Transverse colon (tissue), 4 donors: ENCODE measurements around the gene ADCY4. TPM values are rescaled to one million over a fixed set of nuclear protein-coding genes. Genes with fewer than 3 reads are reported as not detected.

Source experiments
- DNase-seq: peaks from one replicate; pipeline ENCODE4 v3.0.0-alpha.2; 2019
- H3K27ac ChIP-seq, 4 donors: fragments of 200-600 bp; sonication (generic); 2 replicates each; pipeline ENCODE4 v1.5.1; 2016 to 2018; ENCODE audit warnings: inconsistent platforms in 4 of 4
- H3K27me3 ChIP-seq: fragments of 200-600 bp; sonication (generic); 2 replicates; pipeline ENCODE4 v1.5.1; 2017; ENCODE audit warnings: inconsistent platforms
- H3K36me3 ChIP-seq, 4 donors: fragments of 200-600 bp; sonication (generic); 2 replicates each; pipeline ENCODE4 v1.5.1; 2017 to 2019; ENCODE audit warnings: inconsistent platforms in 4 of 4
- H3K4me1 ChIP-seq, 4 donors: fragments of 200-600 bp; sonication (generic); 2 replicates each; pipeline ENCODE4 v1.5.1; 2017 to 2020; ENCODE audit warnings: inconsistent platforms in 4 of 4
- H3K4me3 ChIP-seq, 4 donors: fragments of 200-600 bp; sonication (generic); 1 replicate in 1 of 4; 2 replicates in 3 of 4; pipeline versions ENCODE4 v1.5.1 to v1.6.1; 2017 to 2019; ENCODE audit warnings: inconsistent platforms in 4 of 4
- H3K9me3 ChIP-seq, 2 donors: fragments of 200-600 bp; sonication (generic); 2 replicates each; pipeline ENCODE4 v1.5.1; 2017 to 2019; ENCODE audit warnings: inconsistent platforms in 2 of 2
- CTCF ChIP-seq, 5 experiments: fragments of 200-600 bp in 3 of 5; fragments of 450-650 bp in 2 of 5; sonication (generic) in 3 of 5; IDR thresholded peaks; 1 replicate in 2 of 5; 2 replicates in 3 of 5; pipeline ENCODE4 v1.5.1; 2016 to 2017; ENCODE audit warnings: antibody characterized with exemption in 5 of 5, inconsistent platforms in 3 of 5, mild to moderate bottlenecking in 2 of 5, moderate library complexity in 1 of 5
- EP300 ChIP-seq: sonication (generic); formaldehyde crosslinking; IDR thresholded peaks from one replicate; pipeline ENCODE4 v1.6.1; 2017; ENCODE audit warnings: antibody characterized with exemption, low read depth
- POLR2A ChIP-seq: fragments of 450-650 bp; IDR thresholded peaks from one replicate; pipeline ENCODE4 v1.6.1; 2016; ENCODE audit warnings: antibody characterized with exemption, mild to moderate bottlenecking, moderate library complexity
- POLR2AphosphoS5 ChIP-seq, 3 donors: sonication (generic); formaldehyde crosslinking; IDR thresholded peaks; one replicate each; pipeline ENCODE4 v1.6.1; 2016; ENCODE audit warnings: antibody characterized with exemption in 3 of 3
- WGBS, 2 donors: methylation state at CpG; one replicate each; pipeline ENCODE4 v1.1.5; 2018; ENCODE audit warnings: low coverage in 1 of 2; 5-methylcytosine and 5-hydroxymethylcytosine counted together
- in situ Hi-C, 4 donors: fragments of 200-750 bp; cut with MboI; loops; one replicate each; pipeline versions ENCODE4 v1.15.0 to v1.15.1; 2017; ENCODE audit warnings: low sequenced_read_pairs in 3 of 4, low pct_ligation_motif_present in 1 of 4, low pct_unique_long_range_greater_than_20kb in 1 of 4
- intact Hi-C: fragments of 100-400 bp; cut with DNase I; formaldehyde crosslinking; loops from one replicate; pipeline ENCODE4 v1.15.1; 2023; ENCODE audit warnings: low total_unique reads
- total RNA-seq, 4 donors: library from RNA; depleted of rRNA; stranded (reverse); fragments of >200 nt; gene quantifications; one replicate each; pipeline ENCODE4 v1.1.0, GENCODE V29; 2016

ADCY4 gene
- total RNA-seq, 4 donors from 2014 or later = 7.9 to 74.8 (median 21.3) TPM

GRCh38 chr14:24362241-24362960, 27.5 kb upstream of the ADCY4 start:
- peaks cover 6 to 24% (median 18%) of the 10 kb centered on the region in 4 donors for H3K4me1 ChIP-seq
- 39 to 62% methylated on average over 2 of the region's 2 CpGs for WGBS, 2 donors
- intact Hi-C loops (no loop called here), in situ Hi-C loops (loop anchor here in 2 of 4 donors (10.0 kb wide), 1 partner anchor 72 kb away; no protein-coding TSS in a partner anchor)
- DNase-seq = no peak
- no peaks in the 10 kb centered on the region for H3K36me3 ChIP-seq
- H3K4me3 ChIP-seq = no peak overlapping the region
- no peak for TF ChIP-seq EP300
- no peak for TF ChIP-seq POLR2AphosphoS5 (IDR thresholded peaks at IDR 0.05)
- no peak for TF ChIP-seq POLR2A
- TF ChIP-seq CTCF (IDR thresholded peaks at IDR 0.05) = no peak
- H3K9me3 ChIP-seq = no peaks in the 10 kb centered on the region
- H3K27me3 ChIP-seq = peaks cover 4% of the 10 kb centered on the region
- H3K27ac ChIP-seq = no peak overlapping the region

GRCh38 chr14:24361326-24361725, 26.5 kb upstream of the ADCY4 start:
- H3K4me3 ChIP-seq = no peak overlapping the region
- WGBS, 2 donors = 75% methylated on average over 2 of the region's 2 CpGs
- intact Hi-C loops (no loop called here), in situ Hi-C loops (loop anchor here in 2 of 4 donors (10.0 kb wide), 1 partner anchor 73 kb away; no protein-coding TSS in a partner anchor)
- no peak overlapping the region for H3K27ac ChIP-seq
- TF ChIP-seq POLR2AphosphoS5 (IDR thresholded peaks at IDR 0.05) (no peak), CTCF (IDR thresholded peaks at IDR 0.05) (no peak), POLR2A (no peak), EP300 (no peak)
- H3K9me3 ChIP-seq = no peaks in the 10 kb centered on the region
- H3K27me3 ChIP-seq = no peaks in the 10 kb centered on the region
- no peak for DNase-seq
- no peaks in the 10 kb centered on the region for H3K36me3 ChIP-seq
- H3K4me1 ChIP-seq = peaks cover 6 to 15% (median 13%) of the 10 kb centered on the region in 4 donors

GRCh38 chr14:24360281-24360680, 25.4 kb upstream of the ADCY4 start:
- intact Hi-C loops = no loop called here
- Histone ChIP-seq H3K27me3 (no peaks in the 10 kb centered on the region), H3K27ac (no peak overlapping the region), H3K4me3 (no peak overlapping the region), H3K4me1 (peaks cover 3 to 5% (median 4%) of the 10 kb centered on the region in 4 donors), H3K36me3 (no peaks in the 10 kb centered on the region), H3K9me3 (no peaks in the 10 kb centered on the region)
- TF ChIP-seq POLR2AphosphoS5 (IDR thresholded peaks at IDR 0.05) (no peak), CTCF (IDR thresholded peaks at IDR 0.05) (no peak), POLR2A (no peak), EP300 (no peak)
- WGBS, 2 donors = 90 to 100% methylated on average over 2 to 3 of the region's 3 CpGs
- DNase-seq = no peak
- in situ Hi-C loops = loop anchor here in 2 of 4 donors (10.0 kb wide), 1 partner anchor 75 kb away; no protein-coding TSS in a partner anchor

- Histone ChIP-seq H3K9me3 (no peaks in the 10 kb centered on the region), H3K4me1 (peaks cover 0 to 15% (median 0%) of the 10 kb centered on the region in 4 donors), H3K36me3 (no peaks in the 10 kb centered on the region), H3K27ac (no peak overlapping the region), H3K4me3 (no peak overlapping the region), H3K27me3 (no peaks in the 10 kb centered on the region)
- DNase-seq = no peak
- 78 to 100% methylated on average over 1 to 4 of the region's 4 CpGs for WGBS, 2 donors
- intact Hi-C loops = no loop called here
- TF ChIP-seq EP300 (no peak), CTCF (IDR thresholded peaks at IDR 0.05) (no peak), POLR2A (no peak), POLR2AphosphoS5 (IDR thresholded peaks at IDR 0.05) (no peak)
- in situ Hi-C loops = no loop called here
Observed at GRCh38 chr14:24356208-24356607, 21.3 kb upstream of the ADCY4 start.
